LNCaP clone FGC (cell line): Measurements from ENCODE around the gene METTL17.

Experiments
- DNase-seq: peaks from one replicate; pipeline ENCODE4 v3.0.0-alpha.2; 2011; ENCODE audit warnings: low read depth
- H3K4me3 ChIP-seq: 2 replicates; pipeline ENCODE4 v1.5.1; 2011; ENCODE audit warnings: mild to moderate bottlenecking, low read depth, low read length, control low read depth
- TF ChIP-seq, protein P1 (sequence below): IDR thresholded peaks from 2 replicates; pipeline ENCODE4 v1.5.1; 2012; ENCODE audit warnings: mild to moderate bottlenecking; ENCODE audit not compliant: control insufficient read depth, insufficient read depth; ENCODE audit errors: extremely low read depth

Gene METTL17

DNA sequence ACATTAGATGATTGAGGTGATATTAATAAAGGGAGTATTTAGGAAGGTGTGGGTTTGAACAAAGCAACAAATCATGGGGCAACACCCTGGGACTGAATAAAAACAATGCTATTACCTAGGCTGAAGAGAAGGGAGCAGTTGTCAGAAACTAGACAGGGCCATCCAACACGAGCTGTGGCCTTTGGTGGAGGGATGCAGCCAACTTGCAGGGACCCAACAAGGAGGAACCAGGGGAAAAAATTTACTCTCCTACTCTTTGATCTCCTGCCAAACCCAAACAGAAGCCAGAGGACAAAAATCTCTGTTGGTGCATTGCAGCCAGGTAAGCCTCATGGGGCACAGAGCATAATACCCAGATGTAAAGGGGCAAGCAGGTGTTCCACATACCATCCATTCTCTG lies 21.4 kb downstream of the METTL17 start:
- DNase-seq: no peak
- H3K4me3 ChIP-seq: no peak overlapping the region
- TF ChIP-seq, protein P1, sequence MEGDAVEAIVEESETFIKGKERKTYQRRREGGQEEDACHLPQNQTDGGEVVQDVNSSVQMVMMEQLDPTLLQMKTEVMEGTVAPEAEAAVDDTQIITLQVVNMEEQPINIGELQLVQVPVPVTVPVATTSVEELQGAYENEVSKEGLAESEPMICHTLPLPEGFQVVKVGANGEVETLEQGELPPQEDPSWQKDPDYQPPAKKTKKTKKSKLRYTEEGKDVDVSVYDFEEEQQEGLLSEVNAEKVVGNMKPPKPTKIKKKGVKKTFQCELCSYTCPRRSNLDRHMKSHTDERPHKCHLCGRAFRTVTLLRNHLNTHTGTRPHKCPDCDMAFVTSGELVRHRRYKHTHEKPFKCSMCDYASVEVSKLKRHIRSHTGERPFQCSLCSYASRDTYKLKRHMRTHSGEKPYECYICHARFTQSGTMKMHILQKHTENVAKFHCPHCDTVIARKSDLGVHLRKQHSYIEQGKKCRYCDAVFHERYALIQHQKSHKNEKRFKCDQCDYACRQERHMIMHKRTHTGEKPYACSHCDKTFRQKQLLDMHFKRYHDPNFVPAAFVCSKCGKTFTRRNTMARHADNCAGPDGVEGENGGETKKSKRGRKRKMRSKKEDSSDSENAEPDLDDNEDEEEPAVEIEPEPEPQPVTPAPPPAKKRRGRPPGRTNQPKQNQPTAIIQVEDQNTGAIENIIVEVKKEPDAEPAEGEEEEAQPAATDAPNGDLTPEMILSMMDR: no peak

DNA sequence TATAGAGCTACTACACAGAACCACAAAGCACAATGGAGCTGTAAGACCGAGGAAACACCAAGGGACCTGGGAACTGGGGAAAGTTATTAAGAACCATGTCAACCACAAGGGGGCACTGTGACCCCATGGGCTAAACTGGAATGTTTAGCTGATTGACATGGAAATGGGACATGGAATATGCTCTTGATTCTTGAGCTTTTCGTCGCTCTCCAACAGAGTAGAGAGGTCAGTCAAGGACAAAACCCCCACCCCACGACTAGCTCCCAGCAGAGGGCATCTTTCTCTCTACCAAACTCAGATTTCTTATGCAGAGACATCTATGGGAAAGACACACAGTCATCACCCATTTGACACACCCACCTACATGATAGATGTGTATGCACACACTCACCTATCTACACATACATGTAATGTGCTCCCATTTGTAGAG lies 25.0 kb downstream of the METTL17 start:
- peak; percentile 62 for DNase-seq
- H3K4me3 ChIP-seq: no peak overlapping the region
- TF ChIP-seq, protein P1: peak; percentile 89

DNA sequence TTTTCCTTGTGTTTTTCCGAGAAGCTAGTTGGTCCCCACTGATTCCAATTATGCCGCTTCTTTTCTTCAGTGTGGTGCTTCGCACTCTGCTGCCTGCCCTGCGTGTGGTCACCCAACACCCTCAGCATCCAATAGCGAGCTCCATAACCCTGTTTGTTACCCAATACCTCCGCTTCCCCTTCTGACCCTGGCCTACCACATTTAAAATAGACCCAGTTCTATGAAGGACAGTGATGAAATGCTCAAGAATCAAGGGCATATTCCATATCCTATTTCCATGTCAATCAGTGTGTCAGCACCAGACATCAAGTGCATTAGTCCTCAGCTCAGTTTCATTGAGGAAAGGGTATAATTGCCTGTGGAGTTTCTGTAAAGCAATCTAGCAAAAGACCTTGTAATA lies 25.5 kb downstream of the METTL17 start:
- no peak overlapping the region for H3K4me3 ChIP-seq
- DNase-seq: no peak
- TF ChIP-seq, protein P1: no peak

DNA sequence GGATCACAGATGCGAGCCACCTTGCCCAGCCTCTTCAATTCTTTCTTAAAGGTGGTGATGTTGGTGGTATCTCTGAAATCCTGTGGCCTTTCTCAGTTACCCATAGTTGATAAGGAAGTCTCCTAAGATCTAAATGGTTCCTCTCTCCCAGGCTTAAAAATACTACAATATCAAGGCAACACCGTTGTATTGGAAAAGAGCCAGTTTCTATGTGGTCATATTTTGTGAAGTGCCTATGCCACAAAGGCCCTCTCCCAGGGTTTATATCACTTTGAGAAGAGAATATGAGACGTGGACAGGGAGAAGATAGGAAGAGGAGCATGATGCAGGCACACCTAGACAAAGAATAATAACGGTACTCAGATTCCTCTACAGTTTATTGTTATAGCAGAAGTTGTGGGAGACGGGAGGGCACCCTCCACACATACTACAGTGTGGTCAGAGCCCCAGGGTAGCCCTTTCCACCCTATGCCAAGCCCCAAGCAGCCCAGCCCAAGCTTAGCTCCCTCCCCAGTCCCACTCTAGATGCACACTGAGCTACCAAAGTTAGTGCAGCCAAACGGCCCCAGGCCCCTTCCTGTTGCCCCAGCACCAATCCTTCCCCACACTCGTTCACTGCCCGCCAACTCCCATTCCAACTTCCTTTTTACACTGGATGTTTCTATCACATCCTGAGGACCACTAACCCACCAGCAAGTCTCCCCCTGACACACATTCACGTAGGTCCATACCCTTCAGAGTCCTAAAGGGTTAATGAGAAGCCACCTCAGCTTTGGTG lies 26.8 kb downstream of the METTL17 start:
- TF ChIP-seq, protein P1: no peak
- no peak overlapping the region for H3K4me3 ChIP-seq
- no peak for DNase-seq

DNA sequence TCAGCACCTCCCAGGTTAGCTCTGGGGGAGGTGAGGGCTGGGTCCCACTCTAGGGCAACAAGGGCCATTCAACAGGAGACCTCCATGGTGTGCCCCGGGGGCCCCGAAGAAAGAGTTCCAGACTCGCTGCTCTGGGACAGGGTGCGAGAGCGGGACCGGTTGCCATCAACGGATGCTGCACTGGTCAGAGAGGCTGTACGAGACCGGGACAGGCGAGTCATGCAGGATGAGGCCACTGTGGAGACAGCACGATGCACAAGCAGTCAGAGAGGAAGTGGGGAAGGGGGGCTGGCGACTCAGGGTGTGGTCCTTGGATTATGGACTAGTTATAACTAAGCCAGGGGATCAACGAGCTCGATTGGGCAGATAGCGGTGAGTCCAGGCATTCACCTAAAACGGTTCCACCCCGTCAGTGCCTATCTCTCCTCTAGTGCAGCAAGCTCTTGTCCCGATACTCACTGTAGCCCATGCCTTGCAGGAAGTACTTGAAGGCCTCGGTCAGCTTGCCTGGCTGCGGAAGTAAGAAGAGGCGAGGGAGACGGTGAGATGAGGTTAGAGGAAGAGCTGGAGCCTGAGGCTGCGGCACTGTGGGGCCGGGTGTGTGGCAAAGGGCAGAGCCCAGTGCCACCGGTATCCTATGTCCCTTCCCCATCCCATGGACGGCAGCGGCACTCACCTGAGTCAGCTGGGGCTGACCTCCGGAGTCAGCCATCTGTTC lies 27.9 kb downstream of the METTL17 start:
- DNase-seq: no peak
- H3K4me3 ChIP-seq: no peak overlapping the region
- TF ChIP-seq, protein P1: no peak

DNA sequence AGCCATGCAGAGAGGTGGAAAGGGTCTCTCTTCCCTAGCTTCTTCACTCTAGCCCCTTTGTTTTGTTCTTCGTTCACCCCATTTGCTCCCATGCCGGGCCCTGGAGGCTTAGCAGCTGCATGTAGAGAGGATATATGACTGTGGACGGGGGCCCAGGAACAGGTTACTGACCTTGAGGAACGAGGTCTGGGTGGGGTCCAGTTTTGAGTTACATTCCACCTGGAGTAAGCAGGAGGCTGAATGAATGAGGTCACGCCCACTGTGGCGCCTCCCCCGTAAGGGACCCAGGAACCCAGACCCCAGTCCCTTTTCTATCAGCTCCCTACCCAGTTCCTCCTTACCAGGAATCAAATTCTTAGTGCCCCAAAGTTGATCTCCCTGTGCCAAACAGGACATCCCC lies 28.5 kb downstream of the METTL17 start:
- no peak overlapping the region for H3K4me3 ChIP-seq
- DNase-seq: no peak
- TF ChIP-seq, protein P1: no peak

DNA sequence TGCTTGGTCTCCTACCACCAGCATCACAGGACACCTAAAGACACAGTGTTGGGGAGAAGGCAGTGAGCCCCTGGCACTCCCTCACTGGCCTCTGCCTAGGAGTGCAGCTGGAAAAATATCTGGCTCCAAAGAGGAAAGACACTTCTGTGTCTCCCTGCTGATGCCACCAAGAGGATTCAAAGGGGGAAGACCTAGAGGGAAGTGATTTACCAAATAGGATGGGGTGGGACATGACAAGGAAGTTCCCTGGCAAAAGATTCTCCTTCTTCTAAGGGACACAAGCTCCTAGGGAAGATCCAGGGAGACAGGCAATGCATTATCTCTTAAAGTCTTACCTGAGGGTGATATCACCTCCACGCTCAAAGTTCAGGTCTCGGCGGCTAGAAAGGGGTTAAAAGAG lies 29.0 kb downstream of the METTL17 start:
- TF ChIP-seq, protein P1: no peak
- DNase-seq: no peak
- H3K4me3 ChIP-seq: no peak overlapping the region
